ENCODE results near the gene LKAAEAR1.

GRCh38 chr20:64071341-64072332 lies 12.6 kb downstream of the LKAAEAR1 start:
- no peak for TF ChIP-seq CTCF (IDR thresholded peaks at IDR 0.05)
- TF ChIP-seq POLR2A (IDR thresholded peaks at IDR 0.05) = no peak

Measured in body of pancreas (tissue), 4 donors.